Measurements from ENCODE around the gene LIN7A.

DNA sequence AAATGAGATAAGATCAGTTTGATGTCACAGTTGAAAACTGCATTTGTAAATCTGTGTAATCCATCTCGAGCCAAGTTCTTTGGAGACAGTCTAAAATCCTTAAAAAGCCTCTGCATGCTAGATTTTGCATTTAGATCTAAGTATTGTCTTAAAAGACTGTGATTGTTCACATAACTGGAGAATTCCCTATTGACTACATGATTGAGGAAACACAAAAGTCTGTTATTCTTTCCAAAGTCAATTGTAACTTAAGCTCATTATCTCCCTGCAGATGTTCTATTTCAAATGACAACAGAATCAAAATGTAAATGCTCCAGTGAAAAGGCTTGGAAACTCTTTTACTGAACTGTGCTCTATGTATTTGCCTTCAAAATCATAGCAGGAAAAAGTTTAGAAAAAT, 143.2 kb downstream of the LIN7A start:
- no peak for TF ChIP-seq POLR2A (IDR thresholded peaks at IDR 0.05)
- TF ChIP-seq, protein P1, sequence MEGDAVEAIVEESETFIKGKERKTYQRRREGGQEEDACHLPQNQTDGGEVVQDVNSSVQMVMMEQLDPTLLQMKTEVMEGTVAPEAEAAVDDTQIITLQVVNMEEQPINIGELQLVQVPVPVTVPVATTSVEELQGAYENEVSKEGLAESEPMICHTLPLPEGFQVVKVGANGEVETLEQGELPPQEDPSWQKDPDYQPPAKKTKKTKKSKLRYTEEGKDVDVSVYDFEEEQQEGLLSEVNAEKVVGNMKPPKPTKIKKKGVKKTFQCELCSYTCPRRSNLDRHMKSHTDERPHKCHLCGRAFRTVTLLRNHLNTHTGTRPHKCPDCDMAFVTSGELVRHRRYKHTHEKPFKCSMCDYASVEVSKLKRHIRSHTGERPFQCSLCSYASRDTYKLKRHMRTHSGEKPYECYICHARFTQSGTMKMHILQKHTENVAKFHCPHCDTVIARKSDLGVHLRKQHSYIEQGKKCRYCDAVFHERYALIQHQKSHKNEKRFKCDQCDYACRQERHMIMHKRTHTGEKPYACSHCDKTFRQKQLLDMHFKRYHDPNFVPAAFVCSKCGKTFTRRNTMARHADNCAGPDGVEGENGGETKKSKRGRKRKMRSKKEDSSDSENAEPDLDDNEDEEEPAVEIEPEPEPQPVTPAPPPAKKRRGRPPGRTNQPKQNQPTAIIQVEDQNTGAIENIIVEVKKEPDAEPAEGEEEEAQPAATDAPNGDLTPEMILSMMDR (IDR thresholded peaks at IDR 0.05), result no peak

All from transverse colon (tissue), 3 donors.